ENCODE results near the gene VCL.
"Not testable (repeated sequence)": the region's sequence is repeated elsewhere in the genome, so short reads cannot be mapped to it uniquely, and the experiment has no call there.

VCL gene

GRCh38 chr10:74011017-74011416 is 13.1 kb downstream of the VCL start:
- no peak for DNase-seq

- DNase-seq: no peak
Observed at GRCh38 chr10:74011770-74012169, 13.9 kb downstream of the VCL start.

GRCh38 chr10:74012480-74012879 is 14.6 kb downstream of the VCL start:
- DNase-seq: no peak

GRCh38 chr10:74013004-74013403 is 15.1 kb downstream of the VCL start:
- DNase-seq: no peak

- not testable (repeated sequence) for DNase-seq
Observed at GRCh38 chr10:74014574-74014973, 16.7 kb downstream of the VCL start.

- DNase-seq: no peak
Observed at GRCh38 chr10:74018241-74018640, 20.3 kb downstream of the VCL start.

GRCh38 chr10:74021248-74022055 is 23.5 kb downstream of the VCL start:
- no peak for DNase-seq

GRCh38 chr10:74022926-74023629 is 25.2 kb downstream of the VCL start:
- DNase-seq: no peak

- no peak for DNase-seq
Observed at GRCh38 chr10:74024600-74024999, 26.7 kb downstream of the VCL start.

- no peak for DNase-seq
Observed at GRCh38 chr10:74025380-74025978, 27.6 kb downstream of the VCL start.

- no peak for DNase-seq
Observed at GRCh38 chr10:74026428-74027015, 28.6 kb downstream of the VCL start.

- DNase-seq: no peak
Observed at GRCh38 chr10:74027702-74028101, 29.8 kb downstream of the VCL start.

- DNase-seq: no peak
Observed at GRCh38 chr10:74029943-74030342, 32.0 kb downstream of the VCL start.

- not testable (repeated sequence) for DNase-seq
Observed at GRCh38 chr10:74032208-74032607, 34.3 kb downstream of the VCL start.

GRCh38 chr10:74032900-74033655 is 35.2 kb downstream of the VCL start:
- no peak for DNase-seq

GRCh38 chr10:74033702-74034101 is 35.8 kb downstream of the VCL start:
- no peak for DNase-seq

- DNase-seq: no peak
Observed at GRCh38 chr10:74034301-74034700, 36.4 kb downstream of the VCL start.

- peak; percentile 20 for DNase-seq
Observed at GRCh38 chr10:74035303-74035702, 37.4 kb downstream of the VCL start.

- DNase-seq: no peak
Observed at GRCh38 chr10:74036474-74036873, 38.6 kb downstream of the VCL start.

- no peak for DNase-seq
Observed at GRCh38 chr10:74039561-74040145, 41.7 kb downstream of the VCL start.

- no peak for DNase-seq
Observed at GRCh38 chr10:74040200-74041126, 42.5 kb downstream of the VCL start.

Measured in CD4-positive, alpha-beta T cell treated with Interleukin-12 subunit alpha and Interleukin-12 subunit beta, for 1 hour (primary cell).